T-cell (primary cell): ENCODE data around the gene GALNT6. TPM values are rescaled to one million over a fixed set of nuclear protein-coding genes. Genes with fewer than 3 reads are reported as not detected.

Source experiments
- ATAC-seq, 4 experiments: fragments of 200-7000 bp in 3 of 4; fragments of 150-1000 bp in 1 of 4; cut with Tn5 transposase; replicated peaks in 1 of 4; 1 replicate in 3 of 4; 2 replicates in 1 of 4; pipeline ENCODE4 v1.10.0; 2021; ENCODE audit warnings: moderate library complexity in 3 of 4, mild to moderate bottlenecking in 2 of 4, moderate number of reproducible peaks in 1 of 4
- CTCF ChIA-PET, 2 donors: fragments of 300-600 bp; sonication (Branson Sonifier 250); formaldehyde crosslinking; loops; one replicate each; lab custom pipeline; 2022; ENCODE audit warnings: antibody characterized with exemption in 2 of 2; lab: Charles Lee
- POLR2A ChIA-PET, 2 donors: fragments of 300-600 bp; sonication (Branson Sonifier 250); formaldehyde crosslinking; loops; one replicate each; lab custom pipeline; 2022; ENCODE audit warnings: antibody characterized with exemption in 2 of 2; lab: Charles Lee
- DNase-seq, 35 experiments: peaks; one replicate each; pipeline versions ENCODE4 v3.0.0 to v3.0.0-alpha.2; 2013 to 2023
- H3K27ac ChIP-seq: one replicate; pipeline ENCODE4 v1.5.1; 2013; ENCODE audit warnings: low read length
- H3K27me3 ChIP-seq, 2 experiments: replicated peaks in 1 of 2; 1 replicate in 1 of 2; 2 replicates in 1 of 2; pipeline versions ENCODE4 v1.6.1 to v1.7.0; 2013; ENCODE audit warnings: low read length in 1 of 2, mixed read lengths in 1 of 2; ENCODE audit not compliant: control insufficient read depth in 2 of 2, insufficient read depth in 2 of 2; ENCODE audit errors: extremely low read depth in 1 of 2
- H3K36me3 ChIP-seq, 2 donors: 1 replicate in 1 of 2; 2 replicates in 1 of 2; pipeline versions ENCODE4 v1.6.1 to v1.7.0; 2013; ENCODE audit warnings: low read length in 1 of 2; ENCODE audit not compliant: control insufficient read depth in 2 of 2, insufficient read depth in 1 of 2; ENCODE audit errors: extremely low read depth in 1 of 2
- H3K4me1 ChIP-seq, 2 experiments: 1 replicate in 1 of 2; 2 replicates in 1 of 2; pipeline versions ENCODE4 v1.6.1 to v1.7.0; 2013; ENCODE audit warnings: low read length in 2 of 2, mixed read lengths in 1 of 2; ENCODE audit not compliant: insufficient read depth in 2 of 2, control insufficient read depth in 1 of 2; ENCODE audit errors: extremely low read depth in 1 of 2
- H3K4me3 ChIP-seq, 2 donors: 1 replicate in 1 of 2; 2 replicates in 1 of 2; pipeline versions ENCODE4 v1.5.1 to v1.7.0; 2013; ENCODE audit warnings: mild to moderate bottlenecking in 2 of 2, low read length in 1 of 2, moderate library complexity in 1 of 2; ENCODE audit not compliant: control insufficient read depth in 1 of 2; ENCODE audit errors: extremely low read depth in 1 of 2
- H3K9me3 ChIP-seq: 2 replicates; pipeline ENCODE4 v1.7.0; 2013
- H3K27ac Mint-ChIP-seq, 2 donors: one replicate each; pipeline ENCODE4 v1.8.0; 2020 to 2021; ENCODE audit warnings: mild to moderate bottlenecking in 2 of 2, mixed read lengths in 2 of 2
- H3K27me3 Mint-ChIP-seq, 2 donors: one replicate each; pipeline ENCODE4 v1.8.0; 2021 to 2022; ENCODE audit warnings: mixed read lengths in 2 of 2
- H3K36me3 Mint-ChIP-seq: one replicate; pipeline ENCODE4 v1.8.0; 2021; ENCODE audit warnings: mixed read lengths
- H3K4me1 Mint-ChIP-seq, 3 donors: one replicate each; pipeline ENCODE4 v1.8.0; 2020 to 2022; ENCODE audit warnings: mixed read lengths in 3 of 3, mild to moderate bottlenecking in 1 of 3
- H3K4me3 Mint-ChIP-seq, 3 donors: one replicate each; pipeline ENCODE4 v1.8.0; 2020 to 2022; ENCODE audit warnings: mild to moderate bottlenecking in 3 of 3, mixed read lengths in 3 of 3, moderate library complexity in 3 of 3
- H3K9me3 Mint-ChIP-seq, 3 donors: one replicate each; pipeline ENCODE4 v1.8.0; 2020 to 2022; ENCODE audit warnings: mixed read lengths in 3 of 3
- WGBS: methylation state at CpG from one replicate; pipeline ENCODE4 v1.1.5; 2013; ENCODE audit warnings: missing lambda C conversion rate; ENCODE audit not compliant: insufficient coverage; 5-methylcytosine and 5-hydroxymethylcytosine counted together
- total RNA-seq, 35 experiments: library from RNA in 6 of 35; stranded (reverse) in 6 of 35; fragments of 120-200 nt in 1 of 35; gene quantifications; one replicate each; pipeline versions ENCODE4 v1.2.1 to v1.2.4 and lab custom pipeline; 2013 to 2026

The GALNT6 gene
- total RNA-seq, 5 donors from 2014 or later (not counting 1 experiment from before 2014, with no cell fraction given): 5.3 to 19.6 (median 7.9) TPM

- Histone ChIP-seq H3K36me3 (no peaks in the 10 kb centered on the region), H3K9me3 (no peaks in the 10 kb centered on the region), H3K4me1 (peaks cover 33 to 52% of the 10 kb centered on the region in 2 experiments), H3K27me3 (no peaks in the 10 kb centered on the region), H3K27ac (peak overlapping the region; percentile 75), H3K4me3 (peak overlapping the region; percentile 16 to 17)
- H3K27me3 Mint-ChIP-seq: no peaks in the 10 kb centered on the region
- ATAC-seq (peak in 1 of 4 experiments; percentile 11), DNase-seq (peak in 3 of 35 experiments; percentile 14 to 58 (median 14))
- peak overlapping the region; percentile 89 to 96 for H3K27ac Mint-ChIP-seq
- no peaks in the 10 kb centered on the region for H3K36me3 Mint-ChIP-seq
- ChIA-PET CTCF (interaction anchor here (0.6 to 1.1 kb wide), 2 partner anchors 425 to 1712 kb away, joined by 3 read pairs; no protein-coding TSS in a partner anchor), POLR2A (interaction anchor here (0.6 kb wide), 2 partner anchors 63 to 689 kb away, joined by 3 to 5 read pairs; no protein-coding TSS in a partner anchor)
- no CpG with 5 or more reads among the region's 8 CpGs for WGBS
- peak overlapping the region; percentile 72 to 94 (median 87) for H3K4me3 Mint-ChIP-seq
- H3K9me3 Mint-ChIP-seq: no peaks in the 10 kb centered on the region
- H3K4me1 Mint-ChIP-seq: peaks cover 50 to 57% (median 53%) of the 10 kb centered on the region in 3 donors
Observed at GRCh38 chr12:51395283-51396230, 4.4 kb upstream of the GALNT6 start.

GRCh38 chr12:51393676-51394545, 2.7 kb upstream of the GALNT6 start:
- H3K27ac Mint-ChIP-seq: peak overlapping the region; percentile 89 to 96
- H3K27me3 Mint-ChIP-seq: no peaks in the 10 kb centered on the region
- no peaks in the 10 kb centered on the region for H3K9me3 ChIP-seq
- no peaks in the 10 kb centered on the region for H3K9me3 Mint-ChIP-seq
- peak in 29 of 35 experiments; percentile 20 to 71 (median 35) for DNase-seq
- no peaks in the 10 kb centered on the region for H3K27me3 ChIP-seq
- no peaks in the 10 kb centered on the region for H3K36me3 Mint-ChIP-seq
- ChIA-PET POLR2A (interaction anchor here in 1 of 2 donors (0.6 kb wide), 1 partner anchor 1364 kb away, joined by 8 read pairs; no protein-coding TSS in a partner anchor), CTCF (interaction anchor here (0.6 to 1.3 kb wide), 2 partner anchors 25 to 270 kb away, joined by 3 to 6 read pairs; no protein-coding TSS in a partner anchor)
- peak overlapping the region in 1 of 2 donors; percentile 0 for H3K4me3 ChIP-seq
- H3K4me1 Mint-ChIP-seq: peaks cover 62 to 73% (median 69%) of the 10 kb centered on the region in 3 donors
- ATAC-seq: peak; percentile 41 to 72 (median 66)
- peak overlapping the region; percentile 75 to 94 (median 87) for H3K4me3 Mint-ChIP-seq
- peaks cover 43 to 64% of the 10 kb centered on the region in 2 experiments for H3K4me1 ChIP-seq
- WGBS: 43% methylated on average over 13 of the region's 14 CpGs
- no peaks in the 10 kb centered on the region for H3K36me3 ChIP-seq
- peak overlapping the region; percentile 75 for H3K27ac ChIP-seq

- Histone ChIP-seq H3K36me3 (no peaks in the 10 kb centered on the region), H3K4me3 (peak overlapping the region; percentile 80 to 87), H3K27me3 (no peaks in the 10 kb centered on the region), H3K27ac (peak overlapping the region; percentile 19), H3K4me1 (peaks cover 49 to 68% of the 10 kb centered on the region in 2 experiments), H3K9me3 (no peaks in the 10 kb centered on the region)
- ChIA-PET CTCF (no interaction called here), POLR2A (interaction anchor here in 1 of 2 donors (0.7 kb wide), 1 partner anchor 74 kb away, joined by 6 read pairs; no protein-coding TSS in a partner anchor)
- H3K4me3 Mint-ChIP-seq: peak overlapping the region; percentile 75 to 94 (median 87)
- peaks cover 73 to 80% (median 76%) of the 10 kb centered on the region in 3 donors for H3K4me1 Mint-ChIP-seq
- H3K27ac Mint-ChIP-seq: peak overlapping the region; percentile 89 to 96
- H3K36me3 Mint-ChIP-seq: no peaks in the 10 kb centered on the region
- H3K9me3 Mint-ChIP-seq: no peaks in the 10 kb centered on the region
- 76% methylated on average over 16 of the region's 22 CpGs for WGBS
- no peaks in the 10 kb centered on the region for H3K27me3 Mint-ChIP-seq
- ATAC-seq (peak in 1 of 4 experiments; percentile 38), DNase-seq (peak in 10 of 35 experiments; percentile 12 to 68 (median 31))
Observed at GRCh38 chr12:51392556-51393237, 1.5 kb upstream of the GALNT6 start.

- POLR2A ChIA-PET: interaction anchor here in 1 of 2 donors (0.5 to 1.3 kb wide), 2 partner anchors 9 to 22 kb away, joined by 3 to 6 read pairs; no protein-coding TSS in a partner anchor
- no peaks in the 10 kb centered on the region for H3K27me3 ChIP-seq
- peak overlapping the region; percentile 71 to 81 for H3K27ac Mint-ChIP-seq
- H3K4me1 ChIP-seq: peaks cover 46 to 65% of the 10 kb centered on the region in 2 experiments
- ATAC-seq: peak; percentile 12 to 27 (median 19)
- H3K27me3 Mint-ChIP-seq: no peaks in the 10 kb centered on the region
- no peaks in the 10 kb centered on the region for H3K36me3 Mint-ChIP-seq
- no peaks in the 10 kb centered on the region for H3K9me3 ChIP-seq
- CTCF ChIA-PET: interaction anchor here (0.5 to 1.2 kb wide), 2 partner anchors 24 to 26 kb away, joined by 3 read pairs; no protein-coding TSS in a partner anchor
- H3K9me3 Mint-ChIP-seq: no peaks in the 10 kb centered on the region
- DNase-seq: peak in 8 of 35 experiments; percentile 7 to 42 (median 19)
- H3K36me3 ChIP-seq: no peaks in the 10 kb centered on the region
- H3K4me3 Mint-ChIP-seq: peak overlapping the region; percentile 87 to 94 (median 89)
- peak overlapping the region; percentile 76 to 80 for H3K4me3 ChIP-seq
- 20% methylated on average over 1 of the region's 8 CpGs for WGBS
- peak overlapping the region; percentile 75 for H3K27ac ChIP-seq
- H3K4me1 Mint-ChIP-seq: peaks cover 76 to 86% (median 84%) of the 10 kb centered on the region in 3 donors
Observed at GRCh38 chr12:51390891-51391282, 319 bp downstream of the GALNT6 start.

- WGBS: no CpG with 5 or more reads among the region's 6 CpGs
- Histone ChIP-seq H3K27me3 (no peaks in the 10 kb centered on the region), H3K4me3 (peak overlapping the region; percentile 76 to 80), H3K36me3 (no peaks in the 10 kb centered on the region), H3K4me1 (peaks cover 41 to 61% of the 10 kb centered on the region in 2 experiments), H3K27ac (peak overlapping the region; percentile 75), H3K9me3 (no peaks in the 10 kb centered on the region)
- ATAC-seq: no peak
- ChIA-PET POLR2A (no interaction called here), CTCF (interaction anchor here (0.5 to 1.2 kb wide), 2 partner anchors 23 to 26 kb away, joined by 3 read pairs; no protein-coding TSS in a partner anchor)
- Mint-ChIP-seq H3K36me3 (no peaks in the 10 kb centered on the region), H3K4me3 (peak overlapping the region; percentile 87 to 94 (median 89)), H3K27ac (peak overlapping the region; percentile 71 to 81), H3K4me1 (peaks cover 73 to 86% (median 81%) of the 10 kb centered on the region in 3 donors), H3K9me3 (no peaks in the 10 kb centered on the region), H3K27me3 (no peaks in the 10 kb centered on the region)
- DNase-seq: no peak
Observed at GRCh38 chr12:51390457-51390856, 749 bp downstream of the GALNT6 start.
